ENCODE measurements around the gene TEP1. TPM values are rescaled to one million over a fixed set of nuclear protein-coding genes. Genes with fewer than 3 reads are reported as not detected.

TEP1 gene
- polyA plus RNA-seq, 1 donor from 2014 or later: 5.2 TPM

GRCh38 chr14:20456971-20457370 is 43.7 kb upstream of the TEP1 start:
- Histone ChIP-seq H3K4me2 (ENCODE audit: low read length) (peak overlapping the region; percentile 87), H3K36me3 (ENCODE audit: insufficient read depth, low read length) (no peaks in the 10 kb centered on the region)

GRCh38 chr14:20455355-20456300 is 42.3 kb upstream of the TEP1 start:
- peak; percentile 68 for TF ChIP-seq EP300 (conservative IDR thresholded peaks at IDR 0.05; ENCODE audit: poor library complexity, severe bottlenecking)
- peak; percentile 95 for TF ChIP-seq REST (IDR thresholded peaks at IDR 0.05; ENCODE audit: borderline replicate concordance)
- no peak for TF ChIP-seq CTCF (IDR thresholded peaks at IDR 0.05; ENCODE audit: poor library complexity, severe bottlenecking)
- TF ChIP-seq MXI1 (conservative IDR thresholded peaks at IDR 0.05; ENCODE audit: poor library complexity, severe bottlenecking): no peak
- TF ChIP-seq SMC3 (conservative IDR thresholded peaks at IDR 0.05; ENCODE audit: poor library complexity): no peak
- TF ChIP-seq TAF1 (IDR thresholded peaks at IDR 0.05; ENCODE audit: low read depth): no peak
- Histone ChIP-seq H3K27ac (ENCODE audit: low read length) (peak overlapping the region; percentile 98), H3K9me3 (ENCODE audit: low read length) (no peaks in the 10 kb centered on the region), H3K27me3 (ENCODE audit: insufficient read depth, low read depth, low read length) (no peaks in the 10 kb centered on the region), H3K79me2 (replicated peaks; ENCODE audit: insufficient read depth, low read length) (peaks cover 46% of the 10 kb centered on the region), H4K20me1 (ENCODE audit: insufficient read depth) (no peaks in the 10 kb centered on the region), H3F3A (ENCODE audit: insufficient read depth, low read length, poor library complexity, severe bottlenecking) (no peaks in the 10 kb centered on the region), H2AFZ (ENCODE audit: low read depth, low read length) (peak overlapping the region; percentile 70), H3K36me3 (ENCODE audit: insufficient read depth, low read length) (peaks cover 4% of the 10 kb centered on the region), H3K9ac (ENCODE audit: low read length) (peak overlapping the region; percentile 97), H3K4me2 (ENCODE audit: low read length) (peak overlapping the region; percentile 87), H3K4me3 (ENCODE audit: low read length) (peak overlapping the region; percentile 80), H3K9me2 (ENCODE audit: insufficient read depth, low read length) (no peaks in the 10 kb centered on the region)

More at GRCh38 chr14:20456971-20457370, 43.7 kb upstream of the TEP1 start:
- H3F3A ChIP-seq (ENCODE audit: insufficient read depth, low read length, poor library complexity, severe bottlenecking): no peaks in the 10 kb centered on the region
- H3K9me3 ChIP-seq (ENCODE audit: low read length): no peaks in the 10 kb centered on the region
- H3K79me2 ChIP-seq (replicated peaks; ENCODE audit: insufficient read depth, low read length): peaks cover 50% of the 10 kb centered on the region
- no peaks in the 10 kb centered on the region for H3K27me3 ChIP-seq (ENCODE audit: insufficient read depth, low read depth, low read length)
- no peaks in the 10 kb centered on the region for H3K9me2 ChIP-seq (ENCODE audit: insufficient read depth, low read length)
- TF ChIP-seq MXI1 (conservative IDR thresholded peaks at IDR 0.05; ENCODE audit: poor library complexity, severe bottlenecking) (no peak), SMC3 (conservative IDR thresholded peaks at IDR 0.05; ENCODE audit: poor library complexity) (no peak)
- peak overlapping the region; percentile 97 for H3K9ac ChIP-seq (ENCODE audit: low read length)
- no peak overlapping the region for H2AFZ ChIP-seq (ENCODE audit: low read depth, low read length)
- no peak overlapping the region for H3K27ac ChIP-seq (ENCODE audit: low read length)
- peak overlapping the region; percentile 80 for H3K4me3 ChIP-seq (ENCODE audit: low read length)
- no peaks in the 10 kb centered on the region for H4K20me1 ChIP-seq (ENCODE audit: insufficient read depth)

Data from neural cell (in vitro differentiated cells).